K562 (cell line): ENCODE data around the gene ZFYVE21. TPM values are rescaled to one million over a fixed set of nuclear protein-coding genes. Genes with fewer than 3 reads are reported as not detected.

Experiments used
- ATAC-seq: fragments of 200-7000 bp; cut with Tn5 transposase; 3 replicates; pipeline ENCODE4 v1.9.1; 2020; ENCODE audit warnings: moderate library complexity
- BruUV-seq: library from RNA; stranded (reverse); fragments of 400-500 nt; replicated peaks from 2 replicates; lab custom pipeline; 2021; lab: Mats Ljungman, UMichigan
- CTCF ChIA-PET: fragments of 300-600 bp; formaldehyde crosslinking; extraction: SDS; loops from one replicate; lab custom pipeline; 2021; ENCODE audit warnings: low intra/inter-chr PET ratio; lab: Yijun Ruan, JAX
- POLR2A ChIA-PET: fragments of 300-600, 350-650 bp; sonication (Branson Sonifier 250); formaldehyde crosslinking; extraction: SDS; loops from one replicate; lab custom pipeline; 2021; ENCODE audit warnings: antibody characterized with exemption, inconsistent platforms; lab: Yijun Ruan, JAX
- DNase-seq, 4 experiments: peaks; one replicate each; pipeline versions ENCODE4 v3.0.0 to v3.0.0-alpha.2; 2011 to 2018; ENCODE audit warnings: low spot score in 3 of 4, mixed read lengths in 3 of 4; ENCODE audit errors: extremely low read depth in 1 of 4
- FAIRE-seq: peaks from 2 replicates; lab custom pipeline; 2011; peaks lifted over from hg19 to GRCh38; lab: Jason Lieb, UNC
- H2AFZ ChIP-seq: 2 replicates; pipeline ENCODE4 v1.6.0; 2011; ENCODE audit warnings: low read depth, low read length, control low read depth, inconsistent platforms
- H3K27ac ChIP-seq: fragments of 200-600 bp; 3 replicates; pipeline ENCODE4 v1.8.0; 2011; ENCODE audit warnings: low read depth, mild to moderate bottlenecking, control low read depth, inconsistent platforms, low read length, moderate library complexity, mixed read lengths; ENCODE audit errors: extremely low read depth
- H3K27me3 ChIP-seq, 2 experiments: fragments of 300-600 bp in 1 of 2; 2 replicates in 1 of 2; 3 replicates in 1 of 2; pipeline versions ENCODE4 v1.6.0 to v1.8.0; 2011; ENCODE audit warnings: inconsistent platforms in 2 of 2, low read length in 2 of 2, mild to moderate bottlenecking in 1 of 2, mixed read lengths in 1 of 2, moderate library complexity in 1 of 2; ENCODE audit not compliant: control insufficient read depth in 2 of 2, insufficient read depth in 2 of 2
- H3K36me3 ChIP-seq: fragments of 300-600 bp; 3 replicates; pipeline ENCODE4 v1.8.0; 2011; ENCODE audit warnings: mild to moderate bottlenecking, low read length, inconsistent platforms; ENCODE audit not compliant: control insufficient read depth, insufficient read depth
- H3K4me1 ChIP-seq, 2 experiments: fragments of 200-600 bp in 1 of 2; replicated peaks in 1 of 2; 2 replicates in 1 of 2; 3 replicates in 1 of 2; pipeline versions ENCODE4 v1.5.1 to v1.8.0; 2011; ENCODE audit warnings: inconsistent platforms in 2 of 2, low read length in 2 of 2, mild to moderate bottlenecking in 1 of 2, mixed read lengths in 1 of 2, moderate library complexity in 1 of 2; ENCODE audit not compliant: control insufficient read depth in 2 of 2, insufficient read depth in 2 of 2
- H3K4me2 ChIP-seq: 2 replicates; pipeline ENCODE4 v1.6.1; 2011; ENCODE audit warnings: low read length, control low read depth, inconsistent platforms, mixed read lengths; ENCODE audit not compliant: insufficient read depth
- H3K4me3 ChIP-seq: fragments of 200-600 bp; sonication (generic), shearing (Covaris generic); 2 replicates; pipeline ENCODE4 v1.5.1; 2016; ENCODE audit warnings: control low read depth, inconsistent platforms
- H3K79me2 ChIP-seq: fragments of 200-600 bp; 3 replicates; pipeline ENCODE4 v1.8.0; 2011; ENCODE audit warnings: low read length, inconsistent platforms; ENCODE audit not compliant: control insufficient read depth, insufficient read depth
- H3K9ac ChIP-seq, 2 experiments: 2 replicates each; pipeline versions ENCODE4 v1.6.0 to v1.6.1; 2011; ENCODE audit warnings: low read depth in 2 of 2, low read length in 2 of 2, control low read depth in 1 of 2, inconsistent platforms in 1 of 2, mild to moderate bottlenecking in 1 of 2, mixed read lengths in 1 of 2; ENCODE audit not compliant: insufficient read depth in 1 of 2
- H3K9me1 ChIP-seq: one replicate; pipeline ENCODE4 v1.6.0; 2011; ENCODE audit warnings: inconsistent platforms, mild to moderate bottlenecking, low read length, moderate library complexity; ENCODE audit not compliant: control insufficient read depth, insufficient read depth
- H3K9me3 ChIP-seq: replicated peaks from 2 replicates; pipeline ENCODE4 v1.5.1; 2011; ENCODE audit warnings: low read depth, low read length, inconsistent platforms; ENCODE audit not compliant: control insufficient read depth, insufficient read depth
- H4K20me1 ChIP-seq: replicated peaks from 2 replicates; pipeline ENCODE4 v1.6.1; 2011; ENCODE audit warnings: low read length, inconsistent platforms, mixed read lengths; ENCODE audit not compliant: control insufficient read depth, insufficient read depth
- KDM2B ChIP-seq: fragments of 250-450 bp; sonication (Bioruptor Pico); IDR thresholded peaks from 2 replicates; pipeline ENCODE4 v1.8.0; 2021; ENCODE audit warnings: mild to moderate bottlenecking, moderate library complexity
- POLR2G ChIP-seq: fragments of 200-400 bp; formaldehyde crosslinking; IDR thresholded peaks from 2 replicates; pipeline ENCODE4 v1.6.1; 2017; ENCODE audit warnings: low read depth, mild to moderate bottlenecking, antibody characterized with exemption, low read length, moderate library complexity
- RBFOX2 ChIP-seq: fragments of 200-400 bp; formaldehyde crosslinking; IDR thresholded peaks from 2 replicates; pipeline ENCODE4 v1.6.1; 2017; ENCODE audit warnings: low read depth, mild to moderate bottlenecking, low read length, moderate library complexity
- RBM39 ChIP-seq: fragments of 200-400 bp; formaldehyde crosslinking; optimal IDR thresholded peaks from 2 replicates; pipeline ENCODE3; 2018; ENCODE audit warnings: low read depth, low read length
- TEAD2 ChIP-seq: fragments of 450-650 bp; IDR thresholded peaks from 2 replicates; pipeline ENCODE4 v1.6.1; 2016; ENCODE audit warnings: missing genetic modification characterization, control low read depth, missing compliant biosample characterization
- ZNF239 ChIP-seq: fragments of 250-450 bp; sonication (Bioruptor Pico); IDR thresholded peaks from 2 replicates; pipeline ENCODE4 v1.4.0; 2020; ENCODE audit warnings: mild to moderate bottlenecking
- WGBS: fragments of 100-300 bp; shearing (Covaris generic); methylation state at CpG from one replicate; pipeline ENCODE4 v1.1.6; 2016; ENCODE audit warnings: low coverage, mixed read lengths; ENCODE audit not compliant: insufficient coverage; ENCODE audit errors: missing lambda C conversion rate; 5-methylcytosine and 5-hydroxymethylcytosine counted together
- in situ Hi-C: fragments of 300-500 bp; cut with MboI; formaldehyde crosslinking; loops from 4 replicates; pipeline ENCODE4 v1.15.0; 2018; ENCODE audit warnings: inconsistent platforms, mixed read lengths
- intact Hi-C: fragments of 100-400 bp; cut with micrococcal nuclease; formaldehyde crosslinking; loops from 2 replicates; pipeline ENCODE4 v1.14.2; 2022
- polyA plus RNA-seq, 8 experiments: library from polyadenylated mRNA; depleted of rRNA in 4 of 8; stranded (reverse) in 5 of 8; unstranded in 3 of 8; fragments of >200 nt; fragmentation: Nextera tagmentation in 2 of 8; fragmentation: Illumina TruSeq in 1 of 8; extraction: Ambion mirVana in 2 of 8; extraction: Trizol in 1 of 8; gene quantifications; 2 replicates each; pipeline versions ENCODE4 v1.2.1 to v1.2.3, GENCODE V29; 2011 to 2014; ENCODE audit warnings: inconsistent platforms in 1 of 8, missing spikeins in 1 of 8
- total RNA-seq, 7 experiments: library from RNA; depleted of rRNA in 6 of 7; stranded (reverse); fragments of >200 nt in 6 of 7; fragmentation: Illumina TruSeq in 2 of 7; extraction: Trizol in 2 of 7; gene quantifications; 2 replicates each; pipeline versions ENCODE4 v1.2.1 to v1.2.3, GENCODE V29; 2011 to 2021; ENCODE audit warnings: low replicate concordance in 1 of 7
- TF ChIP-seq, protein P1 (sequence below), 2 experiments: fragments of 450-650 bp; IDR thresholded peaks; 2 replicates each; pipeline ENCODE4 v1.6.1; 2018; ENCODE audit warnings: mild to moderate bottlenecking in 2 of 2, low read depth in 1 of 2; ENCODE audit not compliant: partially characterized antibody in 2 of 2
- TF ChIP-seq, protein P2 (sequence below): fragments of 450-650 bp; IDR thresholded peaks from 2 replicates; pipeline ENCODE4 v1.6.1; 2017; ENCODE audit warnings: mild to moderate bottlenecking, moderate library complexity
- TF ChIP-seq, protein P3 (sequence below): sonication (generic); formaldehyde crosslinking; IDR thresholded peaks from 2 replicates; pipeline ENCODE4 v1.8.0; 2022; ENCODE audit warnings: missing genetic modification reagents, mild to moderate bottlenecking, borderline replicate concordance

ZFYVE21 gene
- total and polyA plus RNA-seq, 9 of the 15 experiments (the other 6 are each of a cell fraction or from before 2014, with no cell fraction given): 0.90 to 23.1 (median 15.6) TPM

DNA sequence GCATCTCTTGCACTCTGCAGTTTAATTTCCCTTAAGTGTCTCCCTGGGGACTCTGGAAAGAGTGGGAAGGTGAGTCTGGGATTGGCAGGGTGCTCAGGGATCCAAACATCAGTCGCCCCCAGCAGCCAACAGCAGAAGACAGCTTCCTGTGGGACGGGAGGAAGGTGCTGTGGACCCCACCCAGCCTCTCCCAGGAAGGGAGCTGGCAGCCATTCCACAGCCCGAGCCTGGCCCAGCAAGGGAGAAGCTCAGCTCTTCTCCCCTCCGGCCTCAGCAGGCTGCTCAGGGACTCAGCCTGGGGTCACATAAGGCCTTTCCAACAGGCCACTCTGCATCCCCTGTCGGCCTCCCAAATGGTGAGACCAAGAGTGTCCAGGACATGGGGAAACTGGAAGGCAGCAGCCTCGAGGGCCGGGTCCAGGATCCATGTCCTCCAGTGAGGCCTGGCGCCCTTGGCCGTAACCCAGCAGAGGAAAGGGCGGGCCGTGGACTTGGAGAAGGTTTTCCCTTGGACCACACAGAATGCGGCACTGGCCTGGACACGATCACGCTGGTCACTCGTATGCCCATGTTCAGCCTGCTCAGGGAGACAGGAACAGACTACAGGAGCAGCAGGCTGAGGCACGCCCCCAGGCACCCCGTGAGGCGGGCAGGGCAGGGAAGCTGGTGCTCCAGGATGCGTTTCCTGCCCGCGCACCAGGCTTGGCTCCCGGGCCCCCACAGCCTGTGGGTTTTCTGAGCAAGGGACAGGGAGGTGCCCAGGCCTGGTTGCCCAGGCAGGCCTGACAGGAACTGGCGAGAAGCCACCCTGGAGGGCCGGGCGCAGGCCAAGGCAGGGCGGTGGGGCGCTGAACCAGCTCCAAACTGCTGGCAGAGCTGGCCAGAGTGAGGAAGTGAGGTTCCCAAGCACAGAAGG lies 3.8 kb upstream of the ZFYVE21 start:
- 96% methylated on average over 12 of the region's 27 CpGs for WGBS
- TF ChIP-seq, protein P1, sequence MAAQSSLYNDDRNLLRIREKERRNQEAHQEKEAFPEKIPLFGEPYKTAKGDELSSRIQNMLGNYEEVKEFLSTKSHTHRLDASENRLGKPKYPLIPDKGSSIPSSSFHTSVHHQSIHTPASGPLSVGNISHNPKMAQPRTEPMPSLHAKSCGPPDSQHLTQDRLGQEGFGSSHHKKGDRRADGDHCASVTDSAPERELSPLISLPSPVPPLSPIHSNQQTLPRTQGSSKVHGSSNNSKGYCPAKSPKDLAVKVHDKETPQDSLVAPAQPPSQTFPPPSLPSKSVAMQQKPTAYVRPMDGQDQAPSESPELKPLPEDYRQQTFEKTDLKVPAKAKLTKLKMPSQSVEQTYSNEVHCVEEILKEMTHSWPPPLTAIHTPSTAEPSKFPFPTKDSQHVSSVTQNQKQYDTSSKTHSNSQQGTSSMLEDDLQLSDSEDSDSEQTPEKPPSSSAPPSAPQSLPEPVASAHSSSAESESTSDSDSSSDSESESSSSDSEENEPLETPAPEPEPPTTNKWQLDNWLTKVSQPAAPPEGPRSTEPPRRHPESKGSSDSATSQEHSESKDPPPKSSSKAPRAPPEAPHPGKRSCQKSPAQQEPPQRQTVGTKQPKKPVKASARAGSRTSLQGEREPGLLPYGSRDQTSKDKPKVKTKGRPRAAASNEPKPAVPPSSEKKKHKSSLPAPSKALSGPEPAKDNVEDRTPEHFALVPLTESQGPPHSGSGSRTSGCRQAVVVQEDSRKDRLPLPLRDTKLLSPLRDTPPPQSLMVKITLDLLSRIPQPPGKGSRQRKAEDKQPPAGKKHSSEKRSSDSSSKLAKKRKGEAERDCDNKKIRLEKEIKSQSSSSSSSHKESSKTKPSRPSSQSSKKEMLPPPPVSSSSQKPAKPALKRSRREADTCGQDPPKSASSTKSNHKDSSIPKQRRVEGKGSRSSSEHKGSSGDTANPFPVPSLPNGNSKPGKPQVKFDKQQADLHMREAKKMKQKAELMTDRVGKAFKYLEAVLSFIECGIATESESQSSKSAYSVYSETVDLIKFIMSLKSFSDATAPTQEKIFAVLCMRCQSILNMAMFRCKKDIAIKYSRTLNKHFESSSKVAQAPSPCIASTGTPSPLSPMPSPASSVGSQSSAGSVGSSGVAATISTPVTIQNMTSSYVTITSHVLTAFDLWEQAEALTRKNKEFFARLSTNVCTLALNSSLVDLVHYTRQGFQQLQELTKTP (IDR thresholded peaks at IDR 0.05; ENCODE audit: low read depth in 1 of 2, partially characterized antibody in 2 of 2): no peak
- peak; percentile 16 for TF ChIP-seq RBFOX2
- no peak for TF ChIP-seq TEAD2
- no peak for TF ChIP-seq KDM2B (CRISPR knock-in tag)
- TF ChIP-seq ZNF239 (CRISPR knock-in tag): no peak
- TF ChIP-seq, protein P2, sequence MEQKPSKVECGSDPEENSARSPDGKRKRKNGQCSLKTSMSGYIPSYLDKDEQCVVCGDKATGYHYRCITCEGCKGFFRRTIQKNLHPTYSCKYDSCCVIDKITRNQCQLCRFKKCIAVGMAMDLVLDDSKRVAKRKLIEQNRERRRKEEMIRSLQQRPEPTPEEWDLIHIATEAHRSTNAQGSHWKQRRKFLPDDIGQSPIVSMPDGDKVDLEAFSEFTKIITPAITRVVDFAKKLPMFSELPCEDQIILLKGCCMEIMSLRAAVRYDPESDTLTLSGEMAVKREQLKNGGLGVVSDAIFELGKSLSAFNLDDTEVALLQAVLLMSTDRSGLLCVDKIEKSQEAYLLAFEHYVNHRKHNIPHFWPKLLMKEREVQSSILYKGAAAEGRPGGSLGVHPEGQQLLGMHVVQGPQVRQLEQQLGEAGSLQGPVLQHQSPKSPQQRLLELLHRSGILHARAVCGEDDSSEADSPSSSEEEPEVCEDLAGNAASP: no peak
- TF ChIP-seq POLR2G: peak; percentile 32; the same call in 1 of the 2 replicates
- TF ChIP-seq RBM39: no peak
- TF ChIP-seq, protein P3, sequence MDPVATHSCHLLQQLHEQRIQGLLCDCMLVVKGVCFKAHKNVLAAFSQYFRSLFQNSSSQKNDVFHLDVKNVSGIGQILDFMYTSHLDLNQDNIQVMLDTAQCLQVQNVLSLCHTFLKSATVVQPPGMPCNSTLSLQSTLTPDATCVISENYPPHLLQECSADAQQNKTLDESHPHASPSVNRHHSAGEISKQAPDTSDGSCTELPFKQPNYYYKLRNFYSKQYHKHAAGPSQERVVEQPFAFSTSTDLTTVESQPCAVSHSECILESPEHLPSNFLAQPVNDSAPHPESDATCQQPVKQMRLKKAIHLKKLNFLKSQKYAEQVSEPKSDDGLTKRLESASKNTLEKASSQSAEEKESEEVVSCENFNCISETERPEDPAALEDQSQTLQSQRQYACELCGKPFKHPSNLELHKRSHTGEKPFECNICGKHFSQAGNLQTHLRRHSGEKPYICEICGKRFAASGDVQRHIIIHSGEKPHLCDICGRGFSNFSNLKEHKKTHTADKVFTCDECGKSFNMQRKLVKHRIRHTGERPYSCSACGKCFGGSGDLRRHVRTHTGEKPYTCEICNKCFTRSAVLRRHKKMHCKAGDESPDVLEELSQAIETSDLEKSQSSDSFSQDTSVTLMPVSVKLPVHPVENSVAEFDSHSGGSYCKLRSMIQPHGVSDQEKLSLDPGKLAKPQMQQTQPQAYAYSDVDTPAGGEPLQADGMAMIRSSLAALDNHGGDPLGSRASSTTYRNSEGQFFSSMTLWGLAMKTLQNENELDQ (CRISPR knock-in tag): no peak

More for the DNA sequence above, 3.8 kb upstream of the ZFYVE21 start:
- H3K27me3 ChIP-seq: no peaks in the 10 kb centered on the region
- BruUV-seq: no TSS peak
- H3K4me2 ChIP-seq: no peak overlapping the region
- no peak overlapping the region for H3K4me3 ChIP-seq
- H3K79me2 ChIP-seq: peaks cover 41% of the 10 kb centered on the region
- no peak for FAIRE-seq
- no peaks in the 10 kb centered on the region for H3K9me1 ChIP-seq
- no peak for ATAC-seq
- peaks cover 64% of the 10 kb centered on the region; the same call in 2 of the 3 replicates for H3K36me3 ChIP-seq
- intact Hi-C loops: no loop called here
- no peaks in the 10 kb centered on the region for H4K20me1 ChIP-seq
- ChIA-PET CTCF (no interaction called here), POLR2A (no interaction called here)
- no peak overlapping the region for H2AFZ ChIP-seq
- H3K4me1 ChIP-seq: peaks cover 12 to 46% of the 10 kb centered on the region in 2 experiments; a peak in 4 of 5 replicates
- in situ Hi-C loops: no loop called here
- H3K9me3 ChIP-seq: no peaks in the 10 kb centered on the region
- no peak for DNase-seq
- peak overlapping the region in 1 of 2 experiments; percentile 78; a peak in 2 of 4 replicates for H3K9ac ChIP-seq
- H3K27ac ChIP-seq: no peak overlapping the region
